HG02884 (cell line): Measurements from ENCODE around the gene FHL3.

Source experiments
- ATAC-seq: cut with Tn5 transposase; IDR thresholded peaks from one replicate; pipeline ENCODE4 v1.9.1; 2021; ENCODE audit warnings: mild to moderate bottlenecking, moderate library complexity; ENCODE audit not compliant: unreplicated experiment

FHL3 gene, protein sequence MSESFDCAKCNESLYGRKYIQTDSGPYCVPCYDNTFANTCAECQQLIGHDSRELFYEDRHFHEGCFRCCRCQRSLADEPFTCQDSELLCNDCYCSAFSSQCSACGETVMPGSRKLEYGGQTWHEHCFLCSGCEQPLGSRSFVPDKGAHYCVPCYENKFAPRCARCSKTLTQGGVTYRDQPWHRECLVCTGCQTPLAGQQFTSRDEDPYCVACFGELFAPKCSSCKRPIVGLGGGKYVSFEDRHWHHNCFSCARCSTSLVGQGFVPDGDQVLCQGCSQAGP

GRCh38 chr1:38005195-38006007, at the start of gene FHL3:
TSS of gene FHL3 (minus strand) at chr1:38005514. CDS start at chr1:37999412, 6,102 bp downstream.
- ATAC-seq = no peak

- no peak for ATAC-seq
These were observed 48.2 kb upstream of the FHL3 start for GRCh38 chr1:38053416-38054091.

- ATAC-seq = no peak
These were observed 47.6 kb upstream of the FHL3 start for GRCh38 chr1:38052750-38053415.

- no peak for ATAC-seq
These were observed 45.8 kb upstream of the FHL3 start for GRCh38 chr1:38051079-38051543.

- ATAC-seq = no peak
These were observed 45.2 kb upstream of the FHL3 start for GRCh38 chr1:38050397-38051078.

- ATAC-seq = no peak
These were observed 42.4 kb upstream of the FHL3 start for GRCh38 chr1:38047603-38048141.

DNA sequence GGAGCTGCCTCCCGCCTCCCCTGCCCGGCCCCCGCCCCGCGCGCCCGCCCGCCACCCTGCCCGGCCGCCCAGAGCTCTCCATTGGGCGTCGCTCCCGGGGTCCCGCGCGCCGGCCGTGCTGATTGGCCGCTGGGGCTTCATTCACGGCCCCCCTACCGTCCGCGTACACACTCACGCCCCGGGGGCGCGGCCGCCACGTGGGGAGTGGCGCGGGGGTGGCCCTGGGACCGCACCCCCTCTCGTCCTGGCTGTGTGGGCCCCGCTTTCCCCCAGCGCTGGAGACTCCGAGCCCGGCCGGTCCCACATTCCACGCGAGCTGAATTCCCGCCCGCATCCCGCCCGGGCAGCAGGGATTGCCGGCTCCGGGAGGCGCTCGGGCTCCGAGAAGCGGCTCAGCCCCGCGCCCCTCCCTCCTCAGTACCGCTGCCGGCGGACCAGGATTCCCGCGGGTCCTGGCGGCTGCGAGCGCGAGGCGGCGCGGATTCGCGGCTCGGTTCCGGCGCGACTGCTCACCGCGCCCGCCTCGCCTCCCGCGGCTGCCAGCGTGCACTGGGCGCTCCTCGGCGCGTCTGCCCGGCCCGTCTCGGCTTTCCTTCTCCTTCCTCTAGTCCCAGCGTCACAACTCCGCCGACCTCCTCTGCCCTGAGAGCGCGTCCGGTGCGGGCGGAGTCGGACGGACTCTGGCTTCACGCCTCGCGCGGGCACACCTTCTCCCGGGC, 41.7 kb upstream of the FHL3 start:
- peak; percentile 52 for ATAC-seq

DNA sequence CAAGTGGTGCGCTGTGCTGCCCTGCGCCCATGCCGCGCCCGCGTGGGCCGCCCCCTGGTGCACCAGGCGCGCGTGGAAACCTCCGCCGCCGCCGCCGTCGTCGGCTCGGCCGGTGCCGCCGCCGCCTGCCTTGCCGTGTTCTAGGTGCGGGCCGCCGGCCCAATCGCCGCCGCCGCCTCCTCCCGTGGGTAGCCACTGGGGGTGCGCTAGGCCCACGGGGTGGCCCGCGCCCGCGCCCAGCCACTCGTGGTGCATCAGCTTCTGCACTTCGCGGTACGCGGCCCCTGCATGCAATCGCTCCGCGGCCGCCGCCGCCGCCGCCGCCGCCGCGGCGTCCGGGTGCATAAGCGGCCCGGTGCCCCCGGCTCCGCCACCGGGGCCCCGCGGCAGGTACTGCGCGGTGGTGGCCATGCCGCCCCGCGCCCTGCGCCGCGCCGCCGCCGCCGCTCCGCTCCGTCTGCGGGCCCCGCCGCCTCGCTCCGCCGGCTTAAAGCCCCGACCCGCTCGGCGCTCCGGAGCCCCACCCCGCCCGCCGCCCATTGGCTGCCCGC, 41.1 kb upstream of the FHL3 start, which contains the start of gene POU3F1:
TSS of gene POU3F1 (minus strand) at position 461 of the 551 bp plus-strand sequence. CDS start at position 411, 50 bp downstream.
- peak; percentile 12 for ATAC-seq

DNA sequence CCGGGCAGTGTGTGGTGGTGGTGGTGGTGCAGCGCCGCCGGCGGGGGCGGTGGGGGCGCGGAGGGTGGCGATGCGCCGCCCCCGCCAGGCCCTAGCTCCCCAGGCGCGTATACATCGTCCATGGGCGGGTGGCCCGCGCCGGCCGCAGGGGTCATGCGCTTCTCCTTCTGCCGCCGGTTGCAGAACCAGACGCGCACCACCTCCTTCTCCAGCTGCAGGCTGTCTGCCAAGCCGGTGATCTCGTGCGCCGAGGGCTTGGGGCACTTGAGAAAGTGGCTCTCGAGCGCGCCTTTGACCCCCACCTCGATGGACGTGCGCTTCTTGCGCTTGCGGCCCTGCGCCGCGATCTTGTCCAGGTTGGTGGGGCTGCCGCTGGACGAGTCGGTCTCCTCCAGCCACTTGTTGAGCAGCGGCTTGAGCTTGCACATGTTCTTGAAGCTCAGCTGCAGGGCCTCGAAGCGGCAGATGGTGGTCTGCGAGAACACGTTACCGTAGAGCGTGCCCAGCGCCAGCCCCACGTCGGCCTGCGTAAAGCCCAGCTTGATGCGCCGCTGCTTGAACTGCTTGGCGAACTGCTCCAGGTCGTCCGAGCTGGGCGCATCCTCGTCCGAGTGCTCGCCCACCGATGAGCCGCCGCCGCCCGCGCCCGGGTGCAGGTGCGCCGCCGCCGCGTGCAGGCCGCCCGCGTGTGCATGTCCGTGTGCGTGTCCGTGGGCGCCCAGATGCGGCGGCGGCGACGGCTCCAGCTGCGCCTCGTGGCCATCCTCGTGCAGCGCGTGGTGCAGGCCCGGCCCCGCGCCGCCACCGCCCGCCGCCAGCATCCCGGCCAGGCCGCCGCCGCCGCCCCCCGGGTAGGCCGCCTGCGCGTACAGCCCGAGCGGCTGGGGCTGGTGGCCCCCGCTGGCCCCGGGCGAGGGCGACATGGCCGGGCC, 40.4 kb upstream of the FHL3 start:
- ATAC-seq = no peak

- ATAC-seq = no peak
These were observed 39.2 kb upstream of the FHL3 start for GRCh38 chr1:38044221-38045215.

- ATAC-seq = no peak
These were observed 37.9 kb upstream of the FHL3 start for GRCh38 chr1:38043036-38043747.

DNA sequence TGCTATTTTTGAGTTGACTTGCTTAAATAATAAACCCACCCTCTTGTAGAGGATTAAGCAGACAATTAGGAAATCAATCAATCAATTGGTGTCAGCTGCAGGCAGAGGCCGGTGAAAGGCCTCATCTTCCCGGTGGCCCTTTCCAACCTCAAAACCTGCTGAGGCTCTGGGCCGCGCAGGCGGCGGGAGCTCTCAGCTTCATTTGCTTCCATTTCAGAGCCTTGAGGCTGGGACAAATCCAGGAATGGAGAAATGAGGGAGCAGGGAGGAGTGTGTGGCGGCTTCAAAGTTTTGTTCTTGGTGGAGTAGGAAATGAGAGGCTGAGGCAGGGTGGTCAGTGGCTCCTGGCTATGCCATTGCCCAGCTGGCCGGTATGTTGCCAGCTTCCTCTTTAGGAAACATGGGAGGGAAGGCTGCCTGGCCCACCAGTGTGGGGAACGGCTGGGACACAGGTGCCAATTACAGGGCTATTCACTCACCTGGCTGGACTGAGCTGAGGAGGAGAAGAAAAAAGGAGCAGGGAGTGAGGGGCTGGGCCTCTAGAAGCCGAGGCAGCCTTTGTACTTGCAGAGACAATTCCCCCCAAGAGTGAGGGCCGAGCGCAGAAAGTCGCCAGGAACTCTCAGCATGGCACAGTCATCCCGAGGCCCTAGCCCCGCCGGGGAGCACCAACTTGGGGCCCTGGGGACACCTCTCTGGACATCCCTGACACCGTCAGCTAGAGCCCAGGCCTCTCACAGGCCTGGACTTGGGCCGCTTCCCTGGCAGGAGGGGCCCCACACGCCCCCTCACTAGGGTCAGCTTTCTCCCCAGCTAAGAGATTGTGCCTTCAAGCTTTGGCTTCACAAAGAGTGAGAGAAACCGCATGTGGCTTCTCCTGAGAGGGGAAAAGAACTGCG, 36.9 kb upstream of the FHL3 start:
- no peak for ATAC-seq

- ATAC-seq = no peak
These were observed 34.2 kb upstream of the FHL3 start for GRCh38 chr1:38039331-38040088.

DNA sequence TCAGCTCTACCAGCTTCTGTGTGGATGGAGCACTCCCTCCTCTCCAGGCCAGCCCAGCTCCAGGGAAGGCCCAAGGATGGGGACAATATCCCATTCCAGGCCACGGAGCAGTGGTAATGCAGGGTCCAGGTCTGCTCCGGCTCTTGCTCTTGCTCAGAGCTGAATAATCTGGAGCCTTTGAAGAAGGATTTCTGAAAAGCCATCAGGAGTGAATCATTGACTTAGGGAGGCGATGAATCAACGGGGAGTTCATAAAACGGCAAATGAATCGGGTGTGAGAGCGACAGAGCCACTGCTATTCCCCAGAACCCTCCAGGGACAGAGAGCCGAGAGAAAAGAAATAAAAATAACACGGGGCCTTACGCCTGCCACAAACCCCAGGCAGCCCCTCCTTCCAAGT, 33.5 kb upstream of the FHL3 start:
- ATAC-seq = no peak
